ENCODE results near the gene VAV2.
A peak's percentile ranks its signal among the peaks of the same experiment; 100 is the strongest.

Gene VAV2

GRCh38 chr9:133888048-133888808 is 103.9 kb downstream of the VAV2 start:
- DNase-seq: peak; percentile 72

- no peak for DNase-seq
Measured at GRCh38 chr9:133887540-133888047, 104.5 kb downstream of the VAV2 start.

GRCh38 chr9:133886563-133887501 is 105.3 kb downstream of the VAV2 start:
- DNase-seq: no peak

- no peak for DNase-seq
Measured at GRCh38 chr9:133884907-133885744, 107.0 kb downstream of the VAV2 start.

GRCh38 chr9:133882849-133883755 is 109.0 kb downstream of the VAV2 start:
- DNase-seq: no peak

- DNase-seq: no peak
Measured at GRCh38 chr9:133881671-133882381, 110.3 kb downstream of the VAV2 start.

- DNase-seq: no peak
Measured at GRCh38 chr9:133880851-133881661, 111.1 kb downstream of the VAV2 start.

- no peak for DNase-seq
Measured at GRCh38 chr9:133880136-133880535, 112.0 kb downstream of the VAV2 start.

GRCh38 chr9:133879615-133880014 is 112.5 kb downstream of the VAV2 start:
- DNase-seq: no peak

GRCh38 chr9:133878402-133878801 is 113.7 kb downstream of the VAV2 start:
- DNase-seq: no peak

GRCh38 chr9:133877967-133878366 is 114.2 kb downstream of the VAV2 start:
- DNase-seq: no peak

GRCh38 chr9:133877327-133877726 is 114.8 kb downstream of the VAV2 start:
- DNase-seq: no peak

GRCh38 chr9:133876836-133877235 is 115.3 kb downstream of the VAV2 start:
- DNase-seq: no peak

GRCh38 chr9:133876144-133876543 is 116.0 kb downstream of the VAV2 start:
- no peak for DNase-seq

- DNase-seq: no peak
Measured at GRCh38 chr9:133875131-133875530, 117.0 kb downstream of the VAV2 start.

GRCh38 chr9:133874659-133875058 is 117.5 kb downstream of the VAV2 start:
- DNase-seq: no peak

GRCh38 chr9:133874060-133874657 is 118.0 kb downstream of the VAV2 start:
- DNase-seq: no peak

GRCh38 chr9:133873461-133873891 is 118.6 kb downstream of the VAV2 start:
- peak; percentile 78 for DNase-seq

GRCh38 chr9:133873009-133873408 is 119.1 kb downstream of the VAV2 start:
- no peak for DNase-seq

Measured in eye (tissue), 1 donor.